Neural cell (in vitro differentiated cells): Measurements from ENCODE around the gene CNOT9.

ENCODE experiments used
- EP300 ChIP-seq: fragments of 450-650 bp; conservative IDR thresholded peaks from 2 replicates; pipeline ENCODE4 v1.6.1; 2014; ENCODE audit warnings: antibody characterized with exemption, mild to moderate bottlenecking, moderate library complexity; ENCODE audit not compliant: poor library complexity, severe bottlenecking
- EZH2 ChIP-seq: fragments of 200-600, 300-800 bp; shearing (Covaris generic), sonication (generic); IDR thresholded peaks from 2 replicates; pipeline ENCODE4 v1.6.1; 2014; ENCODE audit warnings: antibody characterized with exemption, low read length, borderline replicate concordance, mild to moderate bottlenecking; ENCODE audit not compliant: insufficient read depth, poor library complexity, severe bottlenecking
- POLR2AphosphoS5 ChIP-seq: IDR thresholded peaks from 2 replicates; pipeline ENCODE4 v1.6.1; 2012
- SMC3 ChIP-seq: fragments of 450-650 bp; conservative IDR thresholded peaks from 2 replicates; pipeline ENCODE4 v1.6.1; 2014; ENCODE audit warnings: antibody characterized with exemption, mild to moderate bottlenecking, moderate library complexity; ENCODE audit not compliant: poor library complexity
- TF ChIP-seq, protein P1 (sequence below): fragments of 450-650 bp; IDR thresholded peaks from 2 replicates; pipeline ENCODE4 v1.5.1; 2014; ENCODE audit warnings: antibody characterized with exemption, mild to moderate bottlenecking, moderate library complexity; ENCODE audit not compliant: poor library complexity, severe bottlenecking
- TF ChIP-seq, protein P2 (sequence below): IDR thresholded peaks from 2 replicates; pipeline ENCODE4 v1.6.1; 2012; ENCODE audit warnings: borderline replicate concordance

GRCh38 chr2:218566296-218566695 lies 2.3 kb upstream of the CNOT9 start:
- no peak for TF ChIP-seq SMC3
- TF ChIP-seq, protein P1, sequence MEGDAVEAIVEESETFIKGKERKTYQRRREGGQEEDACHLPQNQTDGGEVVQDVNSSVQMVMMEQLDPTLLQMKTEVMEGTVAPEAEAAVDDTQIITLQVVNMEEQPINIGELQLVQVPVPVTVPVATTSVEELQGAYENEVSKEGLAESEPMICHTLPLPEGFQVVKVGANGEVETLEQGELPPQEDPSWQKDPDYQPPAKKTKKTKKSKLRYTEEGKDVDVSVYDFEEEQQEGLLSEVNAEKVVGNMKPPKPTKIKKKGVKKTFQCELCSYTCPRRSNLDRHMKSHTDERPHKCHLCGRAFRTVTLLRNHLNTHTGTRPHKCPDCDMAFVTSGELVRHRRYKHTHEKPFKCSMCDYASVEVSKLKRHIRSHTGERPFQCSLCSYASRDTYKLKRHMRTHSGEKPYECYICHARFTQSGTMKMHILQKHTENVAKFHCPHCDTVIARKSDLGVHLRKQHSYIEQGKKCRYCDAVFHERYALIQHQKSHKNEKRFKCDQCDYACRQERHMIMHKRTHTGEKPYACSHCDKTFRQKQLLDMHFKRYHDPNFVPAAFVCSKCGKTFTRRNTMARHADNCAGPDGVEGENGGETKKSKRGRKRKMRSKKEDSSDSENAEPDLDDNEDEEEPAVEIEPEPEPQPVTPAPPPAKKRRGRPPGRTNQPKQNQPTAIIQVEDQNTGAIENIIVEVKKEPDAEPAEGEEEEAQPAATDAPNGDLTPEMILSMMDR, result no peak
- no peak for TF ChIP-seq POLR2AphosphoS5
- TF ChIP-seq EZH2, result no peak
- no peak for TF ChIP-seq EP300
- TF ChIP-seq, protein P2, sequence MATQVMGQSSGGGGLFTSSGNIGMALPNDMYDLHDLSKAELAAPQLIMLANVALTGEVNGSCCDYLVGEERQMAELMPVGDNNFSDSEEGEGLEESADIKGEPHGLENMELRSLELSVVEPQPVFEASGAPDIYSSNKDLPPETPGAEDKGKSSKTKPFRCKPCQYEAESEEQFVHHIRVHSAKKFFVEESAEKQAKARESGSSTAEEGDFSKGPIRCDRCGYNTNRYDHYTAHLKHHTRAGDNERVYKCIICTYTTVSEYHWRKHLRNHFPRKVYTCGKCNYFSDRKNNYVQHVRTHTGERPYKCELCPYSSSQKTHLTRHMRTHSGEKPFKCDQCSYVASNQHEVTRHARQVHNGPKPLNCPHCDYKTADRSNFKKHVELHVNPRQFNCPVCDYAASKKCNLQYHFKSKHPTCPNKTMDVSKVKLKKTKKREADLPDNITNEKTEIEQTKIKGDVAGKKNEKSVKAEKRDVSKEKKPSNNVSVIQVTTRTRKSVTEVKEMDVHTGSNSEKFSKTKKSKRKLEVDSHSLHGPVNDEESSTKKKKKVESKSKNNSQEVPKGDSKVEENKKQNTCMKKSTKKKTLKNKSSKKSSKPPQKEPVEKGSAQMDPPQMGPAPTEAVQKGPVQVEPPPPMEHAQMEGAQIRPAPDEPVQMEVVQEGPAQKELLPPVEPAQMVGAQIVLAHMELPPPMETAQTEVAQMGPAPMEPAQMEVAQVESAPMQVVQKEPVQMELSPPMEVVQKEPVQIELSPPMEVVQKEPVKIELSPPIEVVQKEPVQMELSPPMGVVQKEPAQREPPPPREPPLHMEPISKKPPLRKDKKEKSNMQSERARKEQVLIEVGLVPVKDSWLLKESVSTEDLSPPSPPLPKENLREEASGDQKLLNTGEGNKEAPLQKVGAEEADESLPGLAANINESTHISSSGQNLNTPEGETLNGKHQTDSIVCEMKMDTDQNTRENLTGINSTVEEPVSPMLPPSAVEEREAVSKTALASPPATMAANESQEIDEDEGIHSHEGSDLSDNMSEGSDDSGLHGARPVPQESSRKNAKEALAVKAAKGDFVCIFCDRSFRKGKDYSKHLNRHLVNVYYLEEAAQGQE, result no peak
